ENCODE measurements around the gene MPZL2.

DNA sequence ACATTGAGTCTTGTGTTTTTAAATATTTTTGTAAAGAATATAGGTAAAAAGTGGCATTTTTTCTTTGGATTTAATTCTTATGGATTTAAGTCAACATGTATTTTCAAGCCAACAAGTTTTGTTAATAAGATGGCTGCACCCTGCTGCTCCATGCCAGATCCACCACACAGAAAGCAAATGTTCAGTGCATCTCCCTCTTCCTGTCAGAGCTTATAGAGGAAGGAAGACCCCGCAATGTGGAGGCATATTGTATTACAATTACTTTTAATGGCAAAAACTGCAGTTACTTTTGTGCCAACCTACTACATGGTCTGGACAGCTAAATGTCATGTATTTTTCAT lies 40.1 kb upstream of the MPZL2 start:
- TF ChIP-seq, protein P1, sequence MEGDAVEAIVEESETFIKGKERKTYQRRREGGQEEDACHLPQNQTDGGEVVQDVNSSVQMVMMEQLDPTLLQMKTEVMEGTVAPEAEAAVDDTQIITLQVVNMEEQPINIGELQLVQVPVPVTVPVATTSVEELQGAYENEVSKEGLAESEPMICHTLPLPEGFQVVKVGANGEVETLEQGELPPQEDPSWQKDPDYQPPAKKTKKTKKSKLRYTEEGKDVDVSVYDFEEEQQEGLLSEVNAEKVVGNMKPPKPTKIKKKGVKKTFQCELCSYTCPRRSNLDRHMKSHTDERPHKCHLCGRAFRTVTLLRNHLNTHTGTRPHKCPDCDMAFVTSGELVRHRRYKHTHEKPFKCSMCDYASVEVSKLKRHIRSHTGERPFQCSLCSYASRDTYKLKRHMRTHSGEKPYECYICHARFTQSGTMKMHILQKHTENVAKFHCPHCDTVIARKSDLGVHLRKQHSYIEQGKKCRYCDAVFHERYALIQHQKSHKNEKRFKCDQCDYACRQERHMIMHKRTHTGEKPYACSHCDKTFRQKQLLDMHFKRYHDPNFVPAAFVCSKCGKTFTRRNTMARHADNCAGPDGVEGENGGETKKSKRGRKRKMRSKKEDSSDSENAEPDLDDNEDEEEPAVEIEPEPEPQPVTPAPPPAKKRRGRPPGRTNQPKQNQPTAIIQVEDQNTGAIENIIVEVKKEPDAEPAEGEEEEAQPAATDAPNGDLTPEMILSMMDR (IDR thresholded peaks at IDR 0.05) = no peak
- no peak for TF ChIP-seq EZH2 (IDR thresholded peaks at IDR 0.05)
- no peak for TF ChIP-seq EZH2phosphoT487 (IDR thresholded peaks at IDR 0.05)

All from neural progenitor cell (in vitro differentiated cells).